Effector memory CD4-positive, alpha-beta T cell (primary cell): ENCODE data around the gene DMRTB1.
"Not testable (repeated sequence)": the region's sequence is repeated elsewhere in the genome, so short reads cannot be mapped to it uniquely, and the experiment has no call there.

Source experiments
- DNase-seq, 3 donors: peaks; one replicate each; pipeline ENCODE4 v3.0.0-alpha.2; 2020
- H3K27ac ChIP-seq: 2 replicates; pipeline ENCODE4 v1.7.0; 2013; ENCODE audit warnings: mild to moderate bottlenecking, low read length, moderate library complexity; ENCODE audit not compliant: insufficient read depth, poor library complexity, severe bottlenecking
- H3K27me3 ChIP-seq: replicated peaks from 2 replicates; pipeline ENCODE4 v1.7.0; 2013; ENCODE audit warnings: mild to moderate bottlenecking, low read length; ENCODE audit not compliant: insufficient read depth, control insufficient read depth, poor library complexity, severe bottlenecking
- H3K36me3 ChIP-seq: 2 replicates; pipeline ENCODE4 v1.7.0; 2013; ENCODE audit warnings: mild to moderate bottlenecking, low read length, moderate library complexity; ENCODE audit not compliant: control insufficient read depth, insufficient read depth
- H3K4me1 ChIP-seq: 2 replicates; pipeline ENCODE4 v1.7.0; 2013; ENCODE audit warnings: low read length, mild to moderate bottlenecking; ENCODE audit not compliant: control insufficient read depth, insufficient read depth, poor library complexity, severe bottlenecking
- H3K4me3 ChIP-seq: 2 replicates; pipeline ENCODE4 v1.7.0; 2013; ENCODE audit warnings: low read length, low read depth, mild to moderate bottlenecking; ENCODE audit not compliant: insufficient read depth, poor library complexity, severe bottlenecking
- H3K9me3 ChIP-seq: 2 replicates; pipeline ENCODE4 v1.7.0; 2013; ENCODE audit warnings: mild to moderate bottlenecking, low read length, moderate library complexity; ENCODE audit not compliant: control insufficient read depth

DMRTB1 gene

GRCh38 chr1:53434405-53435007, 24.7 kb upstream of the DMRTB1 start:
- H3K36me3 ChIP-seq, DNase-seq, H3K9me3 ChIP-seq, H3K27ac ChIP-seq, H3K4me3 ChIP-seq, H3K4me1 ChIP-seq, H3K27me3 ChIP-seq: not testable (repeated sequence)

DNA sequence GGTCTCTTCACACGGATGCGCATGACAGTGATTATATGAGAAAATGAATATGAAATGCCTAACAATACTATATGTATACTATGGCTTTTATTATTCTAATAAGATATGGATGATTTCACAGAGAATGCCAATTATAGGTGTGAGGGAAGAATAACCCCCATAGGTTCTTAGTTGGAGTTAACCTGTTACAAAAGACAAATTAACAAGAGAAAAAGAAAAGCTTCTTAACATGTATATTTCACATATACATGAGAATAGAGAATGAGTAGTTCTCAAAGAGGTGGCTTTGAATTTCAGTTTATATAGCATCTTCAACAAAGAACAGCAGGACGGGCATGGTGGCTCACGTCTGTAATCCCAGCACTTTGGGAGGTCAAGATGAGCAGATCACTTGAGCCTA, 24.0 kb upstream of the DMRTB1 start:
- Histone ChIP-seq H3K9me3 (no peaks in the 10 kb centered on the region), H3K27me3 (no peaks in the 10 kb centered on the region), H3K4me1 (peaks cover 10% of the 10 kb centered on the region), H3K27ac (no peak overlapping the region), H3K4me3 (no peak overlapping the region), H3K36me3 (no peaks in the 10 kb centered on the region)
- DNase-seq, result no peak

DNA sequence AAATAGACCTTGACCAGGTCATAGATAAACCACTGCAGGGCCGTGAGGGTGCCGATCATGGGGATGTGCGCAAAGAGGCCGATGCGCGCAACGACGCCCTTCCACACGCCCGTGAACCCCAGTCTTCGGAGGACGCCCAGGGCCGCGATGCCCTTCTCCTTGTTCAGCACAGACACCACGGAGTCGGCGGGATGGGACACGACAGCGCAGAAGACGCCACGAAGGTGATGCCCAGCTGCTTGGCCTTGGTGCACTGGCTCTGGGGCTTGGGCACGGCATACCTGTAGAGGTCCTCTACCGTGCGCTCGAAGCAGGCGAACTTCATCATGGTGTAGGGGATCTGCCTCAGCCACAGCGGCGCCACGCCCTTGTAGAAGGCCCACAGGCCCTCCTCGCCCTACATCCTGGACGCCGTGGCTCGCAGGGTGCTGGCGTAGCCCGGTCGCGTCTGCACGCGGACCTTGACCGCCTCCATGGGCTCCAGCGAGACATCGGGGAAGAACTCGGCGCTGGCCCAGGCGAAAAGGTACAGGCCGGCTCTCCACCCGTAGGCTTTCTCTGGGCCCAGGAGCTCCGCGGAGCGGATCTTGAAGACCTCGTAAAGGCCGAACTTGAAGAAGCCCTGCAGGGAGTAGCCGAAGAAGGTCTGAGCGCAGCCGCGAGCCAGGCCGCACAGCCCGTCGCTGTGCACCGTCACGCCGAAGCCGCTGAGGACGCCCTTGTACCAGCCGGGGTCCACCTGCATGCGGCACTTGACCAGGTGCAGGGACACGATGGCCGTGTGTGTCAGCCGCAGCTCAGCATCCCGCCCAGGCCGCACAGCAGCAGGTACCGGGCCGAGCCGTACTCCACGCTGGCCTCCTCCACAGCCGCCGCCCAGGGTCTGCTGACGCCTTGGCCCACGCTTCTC, 20.5 kb upstream of the DMRTB1 start:
- Histone ChIP-seq H3K36me3 (no peaks in the 10 kb centered on the region), H3K27me3 (no peaks in the 10 kb centered on the region), H3K9me3 (no peaks in the 10 kb centered on the region), H3K4me3 (no peak overlapping the region), H3K27ac (no peak overlapping the region), H3K4me1 (no peaks in the 10 kb centered on the region)
- DNase-seq, result no peak

DNA sequence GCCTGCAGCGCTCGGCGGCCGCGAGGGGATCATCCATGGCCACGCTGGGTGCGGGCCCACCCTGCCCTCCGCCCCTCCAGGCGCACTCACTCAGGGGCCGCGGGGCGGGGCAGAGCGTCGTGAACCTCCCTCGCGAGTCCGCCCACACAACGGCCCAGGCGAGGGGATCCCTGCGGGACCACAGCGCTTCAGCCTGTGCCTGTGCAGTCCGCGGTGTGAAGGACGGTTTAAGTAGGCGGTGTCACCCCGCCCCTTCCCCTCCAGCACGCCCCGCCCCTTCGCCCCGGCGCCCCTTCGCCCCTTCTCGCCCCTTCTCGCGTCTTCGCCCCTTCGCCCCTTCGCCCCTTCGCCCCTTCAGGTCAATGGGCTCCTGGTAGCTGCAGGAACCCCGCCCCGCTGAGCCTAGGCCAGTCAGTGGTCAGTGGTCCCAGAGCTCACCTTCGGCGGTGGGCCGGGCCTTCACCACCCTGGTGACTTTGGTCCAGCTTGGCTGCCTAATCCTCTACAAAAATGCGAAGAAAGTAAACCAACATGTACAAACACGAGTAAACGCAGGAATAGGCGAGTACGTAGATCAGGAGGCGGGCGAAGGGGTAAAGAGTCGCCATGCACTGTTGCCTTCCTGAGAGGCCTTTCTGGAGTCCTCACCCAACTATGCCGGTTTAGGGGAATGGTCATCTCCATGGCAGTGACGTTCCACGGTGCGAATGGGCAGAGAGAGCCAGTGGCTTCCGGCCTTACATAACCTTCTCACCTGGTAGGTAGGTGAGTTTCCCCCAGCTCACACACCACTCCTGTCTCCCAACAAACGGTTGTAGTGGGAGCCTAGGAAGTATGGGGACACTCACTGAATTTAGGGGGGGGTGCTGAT, 19.6 kb upstream of the DMRTB1 start:
- Histone ChIP-seq H3K4me1 (no peaks in the 10 kb centered on the region), H3K9me3 (no peaks in the 10 kb centered on the region), H3K27ac (no peak overlapping the region), H3K36me3 (no peaks in the 10 kb centered on the region), H3K4me3 (no peak overlapping the region), H3K27me3 (no peaks in the 10 kb centered on the region)
- no peak for DNase-seq

- DNase-seq, result no peak
- no peak overlapping the region for H3K4me3 ChIP-seq
- H3K27ac ChIP-seq, result no peak overlapping the region
- H3K36me3 ChIP-seq, result no peaks in the 10 kb centered on the region
- H3K9me3 ChIP-seq, result no peaks in the 10 kb centered on the region
- no peaks in the 10 kb centered on the region for H3K27me3 ChIP-seq
- H3K4me1 ChIP-seq, result no peaks in the 10 kb centered on the region
These were observed 18.6 kb upstream of the DMRTB1 start for GRCh38 chr1:53440633-53441032.

DNA sequence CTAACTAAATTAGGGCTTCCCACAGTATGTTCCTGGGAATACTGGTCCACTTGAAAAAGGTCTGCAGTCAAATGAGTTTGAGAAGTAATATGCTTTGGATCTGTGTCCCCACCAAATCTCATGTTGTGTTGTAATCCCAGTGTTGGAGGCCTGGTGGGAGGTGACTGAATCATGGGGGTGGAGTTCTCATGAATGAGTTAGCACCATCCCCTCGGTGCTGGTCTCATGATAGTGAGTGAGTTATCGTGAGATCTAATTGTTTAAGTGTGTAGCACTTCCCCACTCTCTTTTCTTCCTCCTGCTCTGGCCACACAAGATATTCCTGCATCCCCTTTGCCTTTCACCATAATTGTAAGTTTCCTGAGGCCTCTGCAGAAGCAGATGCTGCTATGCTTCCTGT, 16.9 kb upstream of the DMRTB1 start:
- Histone ChIP-seq H3K4me3 (no peak overlapping the region), H3K27me3 (no peaks in the 10 kb centered on the region), H3K4me1 (no peaks in the 10 kb centered on the region), H3K9me3 (no peaks in the 10 kb centered on the region), H3K27ac (no peak overlapping the region), H3K36me3 (no peaks in the 10 kb centered on the region)
- DNase-seq, result no peak

GRCh38 chr1:53446051-53446450, 13.1 kb upstream of the DMRTB1 start:
- no peak overlapping the region for H3K27ac ChIP-seq
- H3K4me1 ChIP-seq, result no peaks in the 10 kb centered on the region
- H3K27me3 ChIP-seq, result no peaks in the 10 kb centered on the region
- no peaks in the 10 kb centered on the region for H3K9me3 ChIP-seq
- no peaks in the 10 kb centered on the region for H3K36me3 ChIP-seq
- no peak for DNase-seq
- no peak overlapping the region for H3K4me3 ChIP-seq

- no peaks in the 10 kb centered on the region for H3K36me3 ChIP-seq
- no peaks in the 10 kb centered on the region for H3K4me1 ChIP-seq
- DNase-seq, result no peak
- H3K9me3 ChIP-seq, result no peaks in the 10 kb centered on the region
- no peak overlapping the region for H3K4me3 ChIP-seq
- H3K27me3 ChIP-seq, result no peaks in the 10 kb centered on the region
- H3K27ac ChIP-seq, result no peak overlapping the region
These were observed 11.8 kb upstream of the DMRTB1 start for GRCh38 chr1:53447413-53447812.

GRCh38 chr1:53448241-53448841, 10.9 kb upstream of the DMRTB1 start:
- Histone ChIP-seq H3K4me1 (no peaks in the 10 kb centered on the region), H3K27ac (no peak overlapping the region), H3K27me3 (no peaks in the 10 kb centered on the region), H3K36me3 (no peaks in the 10 kb centered on the region), H3K9me3 (no peaks in the 10 kb centered on the region), H3K4me3 (no peak overlapping the region)
- DNase-seq, result no peak
